Coronary artery (tissue), 2 donors: ENCODE measurements around the gene GABRG2.

Source experiments
- DNase-seq: peaks from one replicate; pipeline ENCODE4 v3.0.0-alpha.2; 2017; ENCODE audit warnings: low spot score
- H3K27ac ChIP-seq, 2 donors: fragments of 200-600 bp; sonication (generic); one replicate each; pipeline ENCODE4 v1.5.1; 2016 to 2019
- H3K4me3 ChIP-seq: fragments of 200-600 bp; sonication (generic); 2 replicates; pipeline ENCODE4 v1.5.1; 2016; ENCODE audit warnings: mild to moderate bottlenecking, moderate library complexity
- CTCF ChIP-seq: fragments of 200-600 bp; sonication (generic); IDR thresholded peaks from one replicate; pipeline ENCODE4 v1.5.1; 2019; ENCODE audit warnings: antibody characterized with exemption

GABRG2 gene

DNA sequence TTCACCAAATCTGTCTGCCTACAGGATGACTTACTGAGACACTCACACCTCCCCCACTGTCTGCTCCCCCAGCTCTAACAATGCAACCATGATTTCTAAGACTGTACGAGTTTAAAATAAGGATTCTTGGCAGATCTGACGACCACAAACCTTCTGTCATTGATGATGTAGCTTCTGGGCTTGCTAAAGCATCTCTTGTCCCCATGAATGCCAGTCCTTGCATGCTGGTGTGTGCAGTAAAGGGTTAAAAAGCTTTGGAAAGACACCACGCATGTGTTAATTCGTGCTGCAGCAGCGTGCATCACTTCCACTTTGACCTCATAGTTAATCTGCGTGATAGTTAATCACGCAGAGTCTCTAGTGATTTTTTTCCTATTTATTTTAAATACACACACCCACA is 411 bp upstream of the GABRG2 start:
- DNase-seq: no peak
- H3K27ac ChIP-seq: no peak overlapping the region
- no peak for TF ChIP-seq CTCF
- H3K4me3 ChIP-seq: no peak overlapping the region

GRCh38 chr5:162068412-162068811 is 839 bp downstream of the GABRG2 start:
- DNase-seq: no peak
- Histone ChIP-seq H3K4me3 (no peak overlapping the region), H3K27ac (no peak overlapping the region)
- no peak for TF ChIP-seq CTCF

- no peak for DNase-seq
- H3K27ac ChIP-seq: no peak overlapping the region
- TF ChIP-seq CTCF: no peak
- no peak overlapping the region for H3K4me3 ChIP-seq
Measured at GRCh38 chr5:162068936-162069335, 1.4 kb downstream of the GABRG2 start.

GRCh38 chr5:162078805-162079204 is 11.2 kb downstream of the GABRG2 start:
- DNase-seq: no peak
- no peak for TF ChIP-seq CTCF
- Histone ChIP-seq H3K27ac (no peak overlapping the region), H3K4me3 (no peak overlapping the region)

DNA sequence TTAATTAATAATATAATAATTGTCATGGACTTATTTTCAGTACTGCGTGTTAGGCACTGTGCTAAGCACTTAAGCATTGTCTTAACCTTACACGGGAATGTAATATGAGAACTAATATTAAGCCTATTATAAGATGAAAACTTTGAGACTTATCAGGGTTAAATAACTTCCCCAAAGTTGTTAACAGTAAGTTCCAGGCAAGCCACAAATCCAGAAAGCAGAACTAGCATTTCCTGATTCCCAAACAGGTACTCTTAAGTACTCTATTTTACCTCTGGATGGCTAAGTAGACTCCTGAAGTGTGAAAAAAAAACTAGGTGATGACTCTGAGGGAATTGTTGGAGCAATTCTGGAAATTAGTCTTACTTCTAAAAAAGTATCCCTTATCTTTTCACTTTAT is 23.8 kb downstream of the GABRG2 start:
- no peak for TF ChIP-seq CTCF
- DNase-seq: no peak
- no peak overlapping the region for H3K4me3 ChIP-seq
- H3K27ac ChIP-seq: no peak overlapping the region

- no peak for DNase-seq
- Histone ChIP-seq H3K4me3 (no peak overlapping the region), H3K27ac (no peak overlapping the region)
Measured at GRCh38 chr5:162096448-162096847, 28.9 kb downstream of the GABRG2 start.

GRCh38 chr5:162107591-162107990 is 40.0 kb downstream of the GABRG2 start:
- DNase-seq: no peak
- Histone ChIP-seq H3K27ac (no peak overlapping the region), H3K4me3 (no peak overlapping the region)
- no peak for TF ChIP-seq CTCF

More at GRCh38 chr5:162096448-162096847, 28.9 kb downstream of the GABRG2 start:
- no peak for TF ChIP-seq CTCF
